ENCODE results near the gene CGREF1.

The CGREF1 gene

GRCh38 chr2:27065128-27065527 lies 53.8 kb downstream of the CGREF1 start:
- H4K20me1 ChIP-seq (ENCODE audit: control insufficient read depth, insufficient read depth, low read depth, low read length): no peaks in the 10 kb centered on the region
- no peak for TF ChIP-seq EZH2phosphoT487 (IDR thresholded peaks at IDR 0.05; ENCODE audit: borderline replicate concordance, low read length)
- TF ChIP-seq, protein P1, sequence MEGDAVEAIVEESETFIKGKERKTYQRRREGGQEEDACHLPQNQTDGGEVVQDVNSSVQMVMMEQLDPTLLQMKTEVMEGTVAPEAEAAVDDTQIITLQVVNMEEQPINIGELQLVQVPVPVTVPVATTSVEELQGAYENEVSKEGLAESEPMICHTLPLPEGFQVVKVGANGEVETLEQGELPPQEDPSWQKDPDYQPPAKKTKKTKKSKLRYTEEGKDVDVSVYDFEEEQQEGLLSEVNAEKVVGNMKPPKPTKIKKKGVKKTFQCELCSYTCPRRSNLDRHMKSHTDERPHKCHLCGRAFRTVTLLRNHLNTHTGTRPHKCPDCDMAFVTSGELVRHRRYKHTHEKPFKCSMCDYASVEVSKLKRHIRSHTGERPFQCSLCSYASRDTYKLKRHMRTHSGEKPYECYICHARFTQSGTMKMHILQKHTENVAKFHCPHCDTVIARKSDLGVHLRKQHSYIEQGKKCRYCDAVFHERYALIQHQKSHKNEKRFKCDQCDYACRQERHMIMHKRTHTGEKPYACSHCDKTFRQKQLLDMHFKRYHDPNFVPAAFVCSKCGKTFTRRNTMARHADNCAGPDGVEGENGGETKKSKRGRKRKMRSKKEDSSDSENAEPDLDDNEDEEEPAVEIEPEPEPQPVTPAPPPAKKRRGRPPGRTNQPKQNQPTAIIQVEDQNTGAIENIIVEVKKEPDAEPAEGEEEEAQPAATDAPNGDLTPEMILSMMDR (IDR thresholded peaks at IDR 0.05; ENCODE audit: low read depth, low read length, poor library complexity, severe bottlenecking): no peak
- H3K9me2 ChIP-seq (replicated peaks; ENCODE audit: control insufficient read depth, low read length): no peaks in the 10 kb centered on the region
- H3K4me2 ChIP-seq (ENCODE audit: low read length): no peak overlapping the region
- no peak overlapping the region for H3K27ac ChIP-seq (ENCODE audit: low read depth, low read length)
- H3K4me3 ChIP-seq (ENCODE audit: low read length): no peak overlapping the region
- 0 out of 2 replicates have a peak, but pooled peaks cover 3% of the 10 kb centered on the region for H3F3A ChIP-seq (ENCODE audit: control insufficient read depth, insufficient read depth)
- peaks cover 40% of the 10 kb centered on the region for H3K36me3 ChIP-seq (ENCODE audit: control insufficient read depth, low read length)
- H3K4me1 ChIP-seq (ENCODE audit: control insufficient read depth, low read length): peaks cover 9% of the 10 kb centered on the region
- peaks cover 21% of the 10 kb centered on the region for H3K79me2 ChIP-seq (ENCODE audit: control insufficient read depth, low read length)
- H3K9me3 ChIP-seq (ENCODE audit: control insufficient read depth, insufficient read depth, low read length): no peaks in the 10 kb centered on the region
- no peaks in the 10 kb centered on the region for H3K27me3 ChIP-seq (ENCODE audit: control insufficient read depth, low read length)

GRCh38 chr2:27060323-27060722 lies 58.6 kb downstream of the CGREF1 start:
- H3K4me3 ChIP-seq (ENCODE audit: low read length): no peak overlapping the region
- no peaks in the 10 kb centered on the region for H3K79me2 ChIP-seq (ENCODE audit: control insufficient read depth, low read length)
- H3K9me3 ChIP-seq (ENCODE audit: control insufficient read depth, insufficient read depth, low read length): no peaks in the 10 kb centered on the region
- H3K9me2 ChIP-seq (replicated peaks; ENCODE audit: control insufficient read depth, low read length): no peaks in the 10 kb centered on the region
- no peaks in the 10 kb centered on the region for H3K4me1 ChIP-seq (ENCODE audit: control insufficient read depth, low read length)
- H3K27me3 ChIP-seq (ENCODE audit: control insufficient read depth, low read length): no peaks in the 10 kb centered on the region
- H4K20me1 ChIP-seq (ENCODE audit: control insufficient read depth, insufficient read depth, low read depth, low read length): no peaks in the 10 kb centered on the region
- peaks cover 30% of the 10 kb centered on the region for H3K36me3 ChIP-seq (ENCODE audit: control insufficient read depth, low read length)
- H3K27ac ChIP-seq (ENCODE audit: low read depth, low read length): no peak overlapping the region
- TF ChIP-seq EZH2phosphoT487 (IDR thresholded peaks at IDR 0.05; ENCODE audit: borderline replicate concordance, low read length): no peak
- TF ChIP-seq, protein P1 (IDR thresholded peaks at IDR 0.05; ENCODE audit: low read depth, low read length, poor library complexity, severe bottlenecking): no peak
- H3K4me2 ChIP-seq (ENCODE audit: low read length): no peak overlapping the region
- H3F3A ChIP-seq (ENCODE audit: control insufficient read depth, insufficient read depth): 0 out of 2 replicates have a peak, but pooled peaks cover 3% of the 10 kb centered on the region

- Histone ChIP-seq H3K9me2 (replicated peaks; ENCODE audit: control insufficient read depth, low read length) (no peaks in the 10 kb centered on the region), H4K20me1 (ENCODE audit: control insufficient read depth, insufficient read depth, low read depth, low read length) (no peaks in the 10 kb centered on the region), H3F3A (ENCODE audit: control insufficient read depth, insufficient read depth) (0 out of 2 replicates have a peak, but pooled peaks cover 3% of the 10 kb centered on the region), H3K79me2 (ENCODE audit: control insufficient read depth, low read length) (no peaks in the 10 kb centered on the region), H3K36me3 (ENCODE audit: control insufficient read depth, low read length) (peaks cover 38% of the 10 kb centered on the region), H3K4me2 (ENCODE audit: low read length) (no peak overlapping the region), H3K27me3 (ENCODE audit: control insufficient read depth, low read length) (no peaks in the 10 kb centered on the region), H3K9me3 (ENCODE audit: control insufficient read depth, insufficient read depth, low read length) (no peaks in the 10 kb centered on the region), H3K27ac (ENCODE audit: low read depth, low read length) (no peak overlapping the region), H3K4me3 (ENCODE audit: low read length) (no peak overlapping the region), H3K4me1 (ENCODE audit: control insufficient read depth, low read length) (no peaks in the 10 kb centered on the region)
- no peak for TF ChIP-seq EZH2phosphoT487 (IDR thresholded peaks at IDR 0.05; ENCODE audit: borderline replicate concordance, low read length)
- TF ChIP-seq, protein P1 (IDR thresholded peaks at IDR 0.05; ENCODE audit: low read depth, low read length, poor library complexity, severe bottlenecking): no peak
Measured at GRCh38 chr2:27059141-27059820, 59.6 kb downstream of the CGREF1 start.
